HL-60 (cell line): ENCODE measurements around the gene BCAT1.

ENCODE experiments used
- CTCF ChIP-seq: IDR thresholded peaks from one replicate; pipeline ENCODE4 v1.5.1; 2011; ENCODE audit warnings: low read length, control low read depth, inconsistent platforms; ENCODE audit not compliant: insufficient read depth
- GABPA ChIP-seq: IDR thresholded peaks from 2 replicates; pipeline ENCODE4 v1.6.1; 2012; ENCODE audit warnings: low read depth
- POLR2AphosphoS5 ChIP-seq: IDR thresholded peaks from 2 replicates; pipeline ENCODE4 v1.6.1; 2012; ENCODE audit warnings: low read depth
- REST ChIP-seq: IDR thresholded peaks from 2 replicates; pipeline ENCODE4 v1.6.1; 2012; ENCODE audit warnings: low read depth; ENCODE audit not compliant: insufficient replicate concordance
- SPI1 ChIP-seq: IDR thresholded peaks from 2 replicates; pipeline ENCODE4 v1.6.1; 2012; ENCODE audit warnings: low read depth, mild to moderate bottlenecking, borderline replicate concordance

- TF ChIP-seq CTCF, result no peak
- no peak for TF ChIP-seq REST
- no peak for TF ChIP-seq POLR2AphosphoS5
- no peak for TF ChIP-seq GABPA
- no peak for TF ChIP-seq SPI1
Measured at GRCh38 chr12:24905431-24905830, 43.5 kb downstream of the BCAT1 start.
